Endothelial cell of umbilical vein (primary cell): Measurements from ENCODE around the gene P2RX2. TPM values are rescaled to one million over a fixed set of nuclear protein-coding genes. Genes with fewer than 3 reads are reported as not detected.

Experiments used
- BruUV-seq: library from RNA; stranded (reverse); fragments of 400-500 nt; replicated peaks from 2 replicates; lab custom pipeline; 2021; lab: Mats Ljungman, UMichigan
- CTCF ChIA-PET: fragments of 300-600, 350-600 bp; sonication (Branson Sonifier 250); formaldehyde crosslinking; loops from one replicate; lab custom pipeline; 2021; ENCODE audit warnings: antibody characterized with exemption, inconsistent platforms; lab: Charles Lee
- POLR2A ChIA-PET: fragments of 300-600, 350-600 bp; sonication (Branson Sonifier 250); formaldehyde crosslinking; loops from one replicate; lab custom pipeline; 2021; ENCODE audit warnings: antibody characterized with exemption, inconsistent platforms; lab: Charles Lee
- DNase-seq: peaks from one replicate; pipeline ENCODE4 v3.0.0-alpha.2; 2011; ENCODE audit warnings: low read depth, low spot score
- FAIRE-seq: peaks from 2 replicates; lab custom pipeline; 2011; peaks lifted over from hg19 to GRCh38; lab: Jason Lieb, UNC
- H2AFZ ChIP-seq: 2 replicates; pipeline ENCODE4 v1.6.0; 2012; ENCODE audit warnings: low read depth, low read length, control low read depth, inconsistent platforms
- H3K27ac ChIP-seq: 2 replicates; pipeline ENCODE4 v1.5.1; 2011; ENCODE audit warnings: low read depth, mild to moderate bottlenecking, control low read depth, low read length, moderate library complexity; ENCODE audit not compliant: insufficient read depth
- H3K27me3 ChIP-seq, 2 experiments: 2 replicates each; pipeline versions ENCODE4 v1.6.0 to v1.6.1; 2011; ENCODE audit warnings: low read length in 2 of 2, mixed read lengths in 1 of 2; ENCODE audit not compliant: control insufficient read depth in 2 of 2, insufficient read depth in 2 of 2
- H3K36me3 ChIP-seq, 2 experiments: 2 replicates in 1 of 2; 3 replicates in 1 of 2; pipeline ENCODE4 v1.5.1; 2011; ENCODE audit warnings: low read length in 2 of 2, mild to moderate bottlenecking in 1 of 2, moderate library complexity in 1 of 2; ENCODE audit not compliant: control insufficient read depth in 2 of 2, insufficient read depth in 2 of 2; ENCODE audit errors: extremely low read depth in 1 of 2
- H3K4me1 ChIP-seq: 3 replicates; pipeline ENCODE4 v1.5.1; 2011; ENCODE audit warnings: mild to moderate bottlenecking, low read length; ENCODE audit not compliant: control insufficient read depth, insufficient read depth; ENCODE audit errors: extremely low read depth
- H3K4me2 ChIP-seq: 2 replicates; pipeline ENCODE4 v1.6.1; 2011; ENCODE audit warnings: low read length, control low read depth, mixed read lengths; ENCODE audit not compliant: insufficient read depth
- H3K4me3 ChIP-seq, 3 experiments: fragments of 200-600 bp in 1 of 3; sonication (generic), shearing (Covaris generic) in 1 of 3; replicated peaks in 1 of 3; 2 replicates each; pipeline ENCODE4 v1.5.1; 2011 to 2016; ENCODE audit warnings: control low read depth in 3 of 3, low read length in 3 of 3, mild to moderate bottlenecking in 2 of 3, inconsistent platforms in 1 of 3, low read depth in 1 of 3, moderate library complexity in 1 of 3; ENCODE audit not compliant: insufficient read depth in 1 of 3
- H3K79me2 ChIP-seq: 2 replicates; pipeline ENCODE4 v1.6.0; 2012; ENCODE audit warnings: low read length, inconsistent platforms; ENCODE audit not compliant: control insufficient read depth, insufficient read depth
- H3K9ac ChIP-seq: replicated peaks from 2 replicates; pipeline ENCODE3; 2011; ENCODE audit warnings: low read length, control low read depth; ENCODE audit not compliant: insufficient read depth; ENCODE audit errors: extremely low read depth
- H3K9me1 ChIP-seq: replicated peaks from 3 replicates; pipeline ENCODE4 v1.6.0; 2011; ENCODE audit warnings: mild to moderate bottlenecking, low read length; ENCODE audit not compliant: control insufficient read depth, insufficient read depth; ENCODE audit errors: extremely low read depth
- H3K9me3 ChIP-seq: replicated peaks from 2 replicates; pipeline ENCODE4 v1.5.1; 2012; ENCODE audit warnings: low read length, inconsistent platforms; ENCODE audit not compliant: control insufficient read depth, insufficient read depth
- H4K20me1 ChIP-seq: replicated peaks from 2 replicates; pipeline ENCODE3; 2011; ENCODE audit warnings: mild to moderate bottlenecking, low read length; ENCODE audit not compliant: control insufficient read depth, insufficient read depth; ENCODE audit errors: extremely low read depth
- POLR2A ChIP-seq: IDR thresholded peaks from 2 replicates; pipeline ENCODE4 v1.6.1; 2012; ENCODE audit warnings: low read depth, mild to moderate bottlenecking, control low read depth, low read length
- POLR2AphosphoS5 ChIP-seq: IDR thresholded peaks from 2 replicates; pipeline ENCODE4 v1.6.1; 2012; ENCODE audit warnings: low read depth, mild to moderate bottlenecking, control low read depth, low read length, moderate library complexity; ENCODE audit not compliant: insufficient read depth
- dilution Hi-C: fragments of 300-500 bp; cut with MboI; formaldehyde crosslinking; loops from one replicate; pipeline ENCODE4 v1.15.0; 2019; ENCODE audit warnings: low sequenced_read_pairs; ENCODE audit not compliant: extremely low pct_ligation_motif_present
- intact Hi-C: fragments of 100-400 bp; cut with micrococcal nuclease; formaldehyde crosslinking; loops from one replicate; pipeline ENCODE4 v1.10.0; 2022
- microRNA-seq: library from miRNA; unstranded; fragments of <30 nt; microRNA quantifications from one replicate; pipeline ENCODE4 v1.2.0, GENCODE V29; 2021; ENCODE audit warnings: borderline number of aligned reads, borderline replicate concordance
- polyA plus RNA-seq, 4 experiments: library from polyadenylated mRNA; depleted of rRNA in 3 of 4; stranded (reverse) in 3 of 4; unstranded in 1 of 4; fragments of >200 nt; gene quantifications; 2 replicates each; pipeline versions ENCODE4 v1.2.1 to v1.2.3, GENCODE V29; 2011 to 2012; ENCODE audit warnings: missing spikeins in 1 of 4
- small RNA-seq: library from RNA; depleted of rRNA; stranded (forward); fragments of <200 nt; gene quantifications from one replicate; pipeline ENCODE3, GENCODE V24; 2012; ENCODE audit warnings: low replicate concordance, low read depth; ENCODE audit not compliant: insufficient read depth, insufficient read length
- total RNA-seq: library from RNA; stranded (reverse); gene quantifications from 2 replicates; pipeline ENCODE4 v1.2.3, GENCODE V29; 2021

The P2RX2 gene
- total and polyA plus RNA-seq, 2 donors (not counting 3 experiments of a cell fraction or from before 2014, with no cell fraction given) = not detected

- DNase-seq (no peak), FAIRE-seq (no peak)
- ChIA-PET CTCF (no interaction called here), POLR2A (no interaction called here)
- Histone ChIP-seq H3K9me1 (no peaks in the 10 kb centered on the region), H3K27me3 (no peaks in the 10 kb centered on the region), H3K36me3 (peaks cover 0 to 25% of the 10 kb centered on the region in 2 experiments), H4K20me1 (no peaks in the 10 kb centered on the region), H3K9me3 (no peaks in the 10 kb centered on the region), H3K79me2 (no peaks in the 10 kb centered on the region), H3K4me1 (peaks cover 3% of the 10 kb centered on the region), H2AFZ (no peak overlapping the region), H3K4me2 (no peak overlapping the region), H3K4me3 (no peak overlapping the region), H3K9ac (no peak overlapping the region), H3K27ac (no peak overlapping the region)
- BruUV-seq = no TSS peak
- intact Hi-C loops = no loop called here
- no peak for TF ChIP-seq POLR2A
- no peak for TF ChIP-seq POLR2AphosphoS5
- dilution Hi-C loops = no loop called here
These were observed 50.7 kb downstream of the P2RX2 start for GRCh38 chr12:132669166-132669879.

Small RNAs within 50 kb of the gene (microRNA-seq; reads per million reads assigned to microRNA genes)
- 1.9 reads per million for gene MIR6763

Small RNAs within 50 kb of the gene (small RNA-seq; reads per million reads assigned to genes)
- not detected for gene MIR6763

Other genes starting within 250 kb of the P2RX2 start
- gene FBRSL1, start 128.6 kb upstream of the P2RX2 start, total RNA-seq = 75.5 and 79.8 TPM in 2 replicates
- 10.2 and 19.3 TPM in 2 replicates for gene FBRSL1, start 128.6 kb upstream of the P2RX2 start, polyA plus RNA-seq
- 1.2 TPM in 1 of 2 replicates, not detected in the other for gene LRCOL1, start 8.2 kb upstream of the P2RX2 start, total RNA-seq
- gene LRCOL1, start 8.2 kb upstream of the P2RX2 start, polyA plus RNA-seq = 1.1 and 1.5 TPM in 2 replicates
- 73.7 and 82.7 TPM in 2 replicates for gene POLE, start 68.6 kb downstream of the P2RX2 start, total RNA-seq
- gene POLE, start 68.6 kb downstream of the P2RX2 start, polyA plus RNA-seq = 22.9 and 27.5 TPM in 2 replicates
- 21.1 and 24.0 TPM in 2 replicates for gene PXMP2, start 68.8 kb downstream of the P2RX2 start, total RNA-seq
- gene PXMP2, start 68.8 kb downstream of the P2RX2 start, polyA plus RNA-seq = 31.5 and 32.8 TPM in 2 replicates
- 45.7 and 52.8 TPM in 2 replicates for gene PGAM5, start 92.1 kb downstream of the P2RX2 start, total RNA-seq
- 23.1 and 34.1 TPM in 2 replicates for gene PGAM5, start 92.1 kb downstream of the P2RX2 start, polyA plus RNA-seq
- gene ANKLE2, start 143.1 kb downstream of the P2RX2 start, total RNA-seq = 96.2 and 112 TPM in 2 replicates
- 72.9 and 75.8 TPM in 2 replicates for gene ANKLE2, start 143.1 kb downstream of the P2RX2 start, polyA plus RNA-seq
- 83.4 and 86.0 TPM in 2 replicates for gene GOLGA3, start 210.1 kb downstream of the P2RX2 start, total RNA-seq
- gene GOLGA3, start 210.1 kb downstream of the P2RX2 start, polyA plus RNA-seq = 15.9 and 18.4 TPM in 2 replicates